GM18909 (cell line): Measurements from ENCODE around the gene RFPL3.
"Not testable (repeated sequence)": the region's sequence is repeated elsewhere in the genome, so short reads cannot be mapped to it uniquely, and the experiment has no call there.

Experiments used
- ATAC-seq: cut with Tn5 transposase; IDR thresholded peaks from one replicate; pipeline ENCODE4 v1.9.1; 2021; ENCODE audit warnings: mild to moderate bottlenecking; ENCODE audit not compliant: unreplicated experiment, poor library complexity

RFPL3 gene

DNA sequence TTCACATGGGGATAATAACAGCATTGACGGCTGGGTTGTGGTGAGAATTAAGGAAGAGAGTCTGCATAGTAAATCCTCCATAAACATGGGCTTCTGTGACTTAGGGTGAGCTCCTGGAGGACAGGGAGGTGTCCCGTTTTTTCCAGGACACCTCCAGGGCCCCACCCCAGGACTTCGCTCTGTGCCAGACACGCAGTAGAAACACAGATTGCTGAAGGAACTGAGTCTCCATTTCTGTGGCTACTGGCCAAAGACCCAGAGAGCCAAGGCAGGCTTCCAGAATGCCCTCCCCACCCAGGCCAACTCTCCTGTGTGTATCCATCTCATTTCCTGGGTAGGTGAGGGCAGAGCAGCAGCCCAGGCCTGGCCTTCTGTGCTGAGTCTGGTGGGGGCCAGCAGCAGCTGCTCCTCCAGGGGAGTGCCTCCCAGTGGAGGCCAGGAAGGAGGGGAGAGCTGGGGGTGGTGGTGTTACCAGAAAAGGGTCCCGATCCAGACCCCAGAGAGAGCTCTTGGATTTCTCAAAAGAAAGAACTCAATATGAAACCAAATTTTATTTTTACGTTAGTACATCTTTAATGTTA is 9.5 kb upstream of the RFPL3 start:
- no peak for ATAC-seq

DNA sequence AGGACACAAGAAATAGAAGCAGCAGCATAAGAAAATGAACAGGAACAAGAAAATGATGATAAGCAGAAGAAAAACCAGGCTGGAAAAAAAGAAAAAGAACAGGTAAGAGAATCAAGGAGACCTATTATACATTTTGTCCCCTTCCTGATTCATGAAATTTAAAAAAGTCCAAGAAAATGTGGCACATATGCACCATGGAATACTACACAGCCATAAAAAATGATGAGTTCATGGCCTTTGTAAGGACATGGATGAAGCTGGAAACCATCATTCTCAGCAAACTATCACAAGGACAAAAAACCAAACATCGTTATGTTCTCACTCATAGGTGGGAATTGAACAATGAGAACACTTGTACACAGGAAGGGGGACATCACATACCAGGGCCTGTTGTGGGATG is 5.8 kb upstream of the RFPL3 start:
- ATAC-seq: not testable (repeated sequence)

DNA sequence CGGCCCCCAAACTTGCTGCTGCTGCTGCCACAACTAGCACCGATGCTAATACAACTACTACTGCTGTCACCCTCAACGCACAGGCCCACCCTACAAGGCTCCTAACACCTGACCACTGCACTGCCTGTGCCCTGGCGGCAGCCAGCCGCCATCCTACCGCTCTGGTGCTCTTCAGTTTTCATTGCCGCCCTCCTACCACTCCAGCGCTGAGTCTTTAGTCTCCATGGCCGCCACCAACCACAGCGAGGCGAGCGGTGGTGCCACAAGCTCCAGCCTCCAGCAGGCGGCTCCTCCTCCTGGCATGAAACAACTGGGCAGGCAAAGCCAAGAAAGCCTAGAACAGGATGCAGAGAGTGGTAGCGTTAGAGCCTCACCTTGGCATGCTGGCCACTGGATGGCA is 5.0 kb upstream of the RFPL3 start:
- no peak for ATAC-seq

DNA sequence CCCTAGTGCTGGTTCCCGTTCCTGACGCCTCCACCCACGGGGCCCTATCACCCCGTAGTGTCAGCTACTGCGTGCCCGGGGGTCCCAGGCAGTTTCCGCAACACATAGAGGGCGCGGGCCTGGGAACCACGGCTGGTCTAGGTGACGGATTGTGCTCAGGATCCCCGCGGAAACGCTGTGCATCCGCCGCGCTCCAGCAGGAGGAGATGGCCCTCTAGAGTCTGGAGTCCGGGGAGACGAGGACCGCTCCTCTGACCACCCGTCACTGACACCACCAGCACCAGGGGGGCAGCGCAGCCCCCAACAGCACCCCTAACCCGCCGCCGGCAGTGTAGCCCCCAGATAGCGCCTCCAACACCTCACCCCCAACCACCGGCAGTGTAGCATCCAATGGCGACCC is 4.4 kb upstream of the RFPL3 start:
- no peak for ATAC-seq

DNA sequence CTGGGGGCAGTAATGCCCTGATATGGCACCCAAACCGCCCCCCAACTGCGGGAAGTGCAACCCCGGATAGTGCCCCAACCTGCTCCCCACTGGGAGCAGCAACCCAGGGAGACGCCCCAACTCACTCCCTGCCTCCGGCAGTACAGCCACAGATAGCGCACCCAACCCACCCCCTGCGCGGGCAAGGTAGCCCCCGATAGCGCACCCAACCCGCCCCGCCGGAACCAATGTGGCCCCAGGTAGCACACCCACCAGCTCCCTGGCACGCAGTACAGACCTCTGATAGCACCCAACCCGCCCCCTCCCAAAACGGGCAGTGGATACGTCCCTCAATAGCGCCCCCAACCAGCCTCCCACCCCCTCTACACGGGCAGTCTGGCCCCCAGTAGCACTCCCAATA is 3.8 kb upstream of the RFPL3 start:
- ATAC-seq: no peak

DNA sequence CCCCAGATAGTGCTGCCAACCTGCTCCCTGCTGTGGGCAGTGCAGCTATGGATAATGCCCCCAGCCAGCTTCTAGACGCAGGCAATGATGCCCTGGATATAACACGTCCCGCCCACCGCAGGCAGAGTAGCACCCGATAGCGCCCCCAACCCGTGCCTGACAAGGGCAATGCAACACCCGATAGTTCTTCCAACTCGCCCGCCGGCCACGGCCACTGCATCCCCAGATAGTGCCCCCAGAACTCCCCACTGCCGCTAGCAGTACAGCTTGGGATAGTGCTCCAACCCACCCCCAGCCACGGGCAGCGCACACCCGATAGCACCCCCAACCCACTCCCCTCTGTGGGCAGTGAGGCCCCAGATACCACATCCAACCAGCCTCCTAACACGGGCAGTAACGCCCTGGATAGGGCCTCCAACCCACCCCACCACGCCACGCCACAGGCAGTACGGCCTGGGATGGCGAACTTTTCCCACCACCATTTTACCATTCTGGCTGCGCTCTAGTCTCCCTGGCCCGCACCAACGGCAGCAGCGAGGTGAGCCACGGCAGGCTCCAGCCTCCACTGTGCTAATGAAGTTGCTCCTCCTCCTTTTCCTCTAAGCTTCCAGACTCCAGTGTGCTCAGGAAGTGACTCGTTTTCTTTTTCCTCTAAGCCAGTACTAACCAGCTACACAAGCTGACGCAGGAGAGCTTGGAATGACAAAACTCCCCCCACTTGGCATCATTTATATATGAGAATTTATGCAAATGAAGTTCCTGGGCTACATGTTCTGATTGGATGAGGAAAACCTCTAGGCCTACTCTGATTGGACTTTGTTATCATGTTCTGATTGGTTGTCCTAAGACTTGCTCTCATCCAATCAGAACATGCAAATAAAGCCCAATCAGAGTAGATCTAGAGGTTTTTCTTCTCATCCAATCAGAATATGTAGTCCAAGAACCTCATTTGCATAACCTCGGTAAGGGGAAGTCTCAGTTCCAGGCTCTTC is 3.0 kb upstream of the RFPL3 start:
- ATAC-seq: no peak

GRCh38 chr22:32355760-32356159 is 1.9 kb upstream of the RFPL3 start:
- no peak for ATAC-seq

GRCh38 chr22:32360096-32360495 is 2.4 kb downstream of the RFPL3 start:
- not testable (repeated sequence) for ATAC-seq

DNA sequence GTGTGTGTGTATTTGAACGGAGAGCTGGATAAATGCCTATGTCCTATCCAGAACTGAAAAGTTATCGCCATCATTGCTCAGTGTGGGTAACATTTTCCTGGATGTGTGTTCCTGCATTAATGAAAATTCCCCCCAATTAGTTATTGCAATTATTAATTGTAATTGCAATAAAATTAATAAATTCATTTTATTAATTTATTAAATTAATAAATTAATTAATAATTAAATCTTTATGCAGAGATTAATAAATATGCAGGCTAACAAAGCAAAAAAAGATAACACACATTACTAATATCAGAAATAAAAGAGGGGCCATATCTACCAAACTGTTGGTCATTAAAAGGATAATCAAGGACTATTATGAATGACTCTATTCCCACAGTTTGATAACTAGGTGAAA is 3.6 kb downstream of the RFPL3 start:
- no peak for ATAC-seq

- no peak for ATAC-seq
Measured at GRCh38 chr22:32364210-32364609, 6.5 kb downstream of the RFPL3 start.

DNA sequence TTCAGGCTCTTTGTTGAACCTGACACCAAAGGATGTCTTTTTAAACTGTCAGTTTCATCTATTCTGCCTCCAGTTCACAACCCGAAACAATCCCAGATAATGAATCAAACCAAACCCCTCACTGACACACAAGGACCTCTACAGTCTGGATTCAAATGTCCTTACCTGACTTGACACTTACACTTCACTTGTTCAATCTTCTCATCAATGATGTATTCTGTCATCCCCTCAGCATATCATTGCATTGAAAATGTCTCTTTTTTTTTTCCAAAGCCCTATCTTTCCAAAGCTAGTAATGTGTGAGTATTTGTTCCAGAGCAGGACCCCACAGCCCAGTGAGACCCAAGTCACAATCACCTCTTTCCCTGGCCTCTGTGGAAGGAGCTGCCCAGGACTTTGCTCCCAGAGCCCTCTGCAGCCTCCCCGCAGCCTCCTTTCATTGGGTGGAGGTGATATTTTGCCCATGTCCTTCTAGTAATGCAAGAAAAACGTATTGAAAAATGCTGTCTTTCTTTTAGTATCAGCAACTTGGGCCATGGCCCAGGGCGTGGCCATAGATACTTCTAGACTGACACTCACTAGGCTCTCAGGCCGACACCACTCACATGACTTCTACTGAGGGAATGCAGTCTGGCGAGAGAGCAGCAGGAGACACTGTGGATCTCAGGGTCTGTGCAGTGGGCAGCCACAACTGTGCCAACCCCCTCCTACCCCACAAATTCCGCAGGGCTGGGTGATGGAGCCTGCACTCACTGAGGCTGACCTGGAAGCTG is 18.2 kb downstream of the RFPL3 start:
- ATAC-seq: no peak

DNA sequence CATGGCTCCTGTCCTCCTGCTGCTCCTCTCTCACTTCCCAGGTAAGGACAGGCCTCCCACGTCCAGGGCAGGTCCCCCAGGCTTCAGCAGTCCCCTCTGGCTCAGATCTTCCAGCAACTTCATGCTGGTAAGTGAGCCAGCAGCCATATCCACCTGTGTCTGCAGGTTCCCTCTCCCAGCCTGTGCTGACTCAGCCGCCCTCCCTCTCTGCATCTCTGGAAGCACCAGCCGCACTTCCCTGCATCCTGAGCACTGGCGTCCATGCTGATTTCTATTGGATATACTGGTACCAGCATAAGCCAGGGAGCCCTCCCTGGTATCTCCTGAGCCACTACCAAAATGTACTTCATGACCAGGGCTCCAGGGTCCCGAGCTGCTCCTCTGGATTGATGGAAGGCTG is 19.0 kb downstream of the RFPL3 start:
- ATAC-seq: no peak

DNA sequence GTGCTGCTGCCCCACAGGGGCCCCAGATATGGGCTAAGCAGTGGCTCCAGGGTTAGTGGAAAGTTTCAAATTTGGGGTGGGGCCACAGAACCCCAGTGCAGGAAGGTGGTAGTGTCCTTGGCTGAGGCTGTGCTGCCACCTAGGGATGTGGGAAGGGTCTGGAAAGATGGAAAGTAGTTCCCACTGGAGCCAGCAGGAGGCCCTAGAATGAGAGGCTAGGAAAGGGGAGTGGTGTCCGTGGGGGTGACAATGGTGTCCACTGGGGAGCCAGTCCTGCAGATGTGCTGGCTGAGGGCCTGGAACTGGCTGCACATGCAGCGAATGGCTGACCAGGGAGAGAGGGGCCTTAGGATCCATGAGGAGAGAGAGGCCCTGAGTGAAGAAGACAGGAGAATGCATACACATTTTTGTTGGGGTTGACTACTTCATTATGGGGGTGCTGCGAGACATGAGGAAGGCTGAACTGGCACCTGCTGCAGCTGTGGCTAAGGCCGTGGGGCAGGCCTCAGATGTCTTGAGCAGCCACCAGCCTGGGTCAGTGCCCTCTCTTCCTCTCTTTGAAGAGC is 21.1 kb downstream of the RFPL3 start:
- no peak for ATAC-seq

GRCh38 chr22:32380991-32381390 is 23.3 kb downstream of the RFPL3 start:
- ATAC-seq: no peak

DNA sequence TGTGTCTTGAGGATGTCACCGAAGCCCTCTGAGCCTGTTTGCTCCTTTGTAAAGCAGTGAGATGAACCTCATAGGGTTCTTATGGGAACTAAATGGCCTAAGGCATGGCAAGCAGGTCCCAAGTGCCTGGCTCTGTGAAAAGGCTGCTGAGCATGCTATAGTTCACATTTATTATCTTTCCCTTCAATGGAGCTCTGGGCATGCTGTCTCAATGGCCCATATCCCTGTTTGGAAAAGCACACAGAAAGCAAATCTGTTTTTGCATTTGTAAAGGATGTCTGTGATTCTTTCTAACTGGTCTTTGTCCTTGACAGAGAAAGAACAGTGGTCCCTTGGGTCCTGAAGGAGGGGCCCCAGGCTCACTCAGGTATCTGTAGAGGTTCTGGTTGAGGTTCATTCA is 28.0 kb downstream of the RFPL3 start:
- no peak for ATAC-seq

DNA sequence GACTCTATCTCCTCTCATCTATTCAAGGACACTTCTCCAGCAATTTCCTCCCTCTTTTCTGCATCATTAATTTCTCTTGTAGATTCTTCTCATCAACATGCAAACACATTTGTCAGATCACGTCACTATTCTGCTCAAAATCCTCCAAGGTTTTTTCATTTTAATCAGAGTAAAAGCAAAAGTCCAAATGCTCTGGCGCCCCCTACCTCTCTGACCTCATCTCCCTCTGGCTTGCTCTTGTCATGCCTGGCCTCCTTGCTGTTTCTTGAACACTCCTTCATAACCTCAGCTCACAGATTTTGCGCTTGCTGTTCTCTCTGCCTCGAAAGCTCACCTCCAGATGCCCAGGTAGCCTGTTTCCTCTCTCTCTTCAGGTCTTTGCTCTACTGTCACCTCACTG is 32.0 kb downstream of the RFPL3 start:
- no peak for ATAC-seq

GRCh38 chr22:32395107-32395506 is 37.4 kb downstream of the RFPL3 start:
- no peak for ATAC-seq

DNA sequence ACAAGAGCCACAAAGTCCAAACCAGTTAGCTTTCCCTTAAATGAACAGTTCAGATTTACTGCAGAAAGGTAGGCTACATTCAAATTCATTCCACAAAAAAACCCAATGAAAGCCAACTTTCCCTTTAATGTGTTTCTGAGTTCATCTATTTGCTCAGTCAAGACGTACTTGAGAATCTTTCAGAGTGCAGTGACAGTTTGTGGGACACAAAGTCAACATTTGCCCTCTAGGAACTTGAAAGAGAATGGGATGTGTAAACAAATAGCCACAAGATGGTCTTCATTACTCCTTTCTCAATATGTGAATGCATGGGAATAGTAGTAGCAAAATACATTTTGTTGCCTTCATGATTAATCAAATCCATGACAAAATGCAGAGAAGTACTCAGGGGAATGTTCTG is 38.6 kb downstream of the RFPL3 start:
- ATAC-seq: no peak

- no peak for ATAC-seq
Measured at GRCh38 chr22:32396746-32397145, 39.1 kb downstream of the RFPL3 start.

DNA sequence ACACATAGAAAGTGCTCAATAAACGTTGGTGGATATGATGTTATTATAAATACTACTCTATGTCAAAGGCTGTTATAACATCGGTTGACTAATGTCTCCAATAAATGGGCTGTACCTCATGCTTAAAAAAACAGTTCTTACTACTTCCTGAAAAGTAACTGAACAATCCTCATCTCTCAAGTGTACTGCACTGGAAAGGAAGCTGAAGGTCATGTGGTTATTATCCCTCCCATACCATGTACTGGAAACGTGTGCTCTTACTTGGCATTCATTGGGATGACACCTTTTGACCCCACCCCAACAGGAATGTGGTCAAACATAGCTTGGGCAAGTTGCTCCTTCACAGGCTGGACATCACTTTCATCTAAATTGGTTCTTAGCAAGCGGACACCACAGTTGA is 43.8 kb downstream of the RFPL3 start:
- ATAC-seq: no peak

- ATAC-seq: no peak
Measured at GRCh38 chr22:32404021-32404420, 46.4 kb downstream of the RFPL3 start.
